Frontal cortex (tissue), 4 donors: ENCODE data around the gene ARID5B. TPM values are rescaled to one million over a fixed set of nuclear protein-coding genes. Genes with fewer than 3 reads are reported as not detected.
"Not testable (repeated sequence)": the region's sequence is repeated elsewhere in the genome, so short reads cannot be mapped to it uniquely, and the experiment has no call there.

Source experiments
- DNase-seq, 2 donors: peaks; one replicate each; pipeline ENCODE4 v3.0.0; 2012; ENCODE audit warnings: low spot score in 2 of 2
- FAIRE-seq: peaks from 2 replicates; lab custom pipeline; 2012; peaks lifted over from hg19 to GRCh38; lab: Jason Lieb, UNC
- total RNA-seq: library from RNA; depleted of rRNA; stranded (reverse); fragments of >200 nt; gene quantifications from one replicate; pipeline ENCODE4 v1.2.3, GENCODE V29; 2014
- donor health status: control.
- donor health status: control.
- donor health status: control.

ARID5B gene
- total RNA-seq, 1 donor from 2014 or later = 19.6 TPM

DNA sequence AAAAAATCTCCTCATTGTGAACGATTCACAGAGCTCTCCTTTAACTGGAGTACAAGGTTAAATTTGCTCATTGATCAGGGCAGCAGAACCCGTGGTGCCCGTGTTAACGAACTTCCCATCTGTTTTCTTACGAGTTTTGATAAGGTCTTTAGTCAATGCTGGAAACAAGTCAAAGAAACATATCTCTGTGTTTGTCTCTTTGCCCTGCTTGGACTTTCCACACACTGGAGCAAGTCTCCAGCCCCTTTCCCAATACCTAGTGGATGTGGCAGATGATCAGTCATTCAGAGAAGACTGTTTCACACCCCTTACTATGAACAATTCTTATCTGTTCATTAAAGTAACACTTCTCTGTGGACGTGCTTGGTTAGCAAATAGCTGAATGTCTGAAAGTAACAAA is 121.3 kb downstream of the ARID5B start:
- DNase-seq = no peak
- no peak for FAIRE-seq

DNA sequence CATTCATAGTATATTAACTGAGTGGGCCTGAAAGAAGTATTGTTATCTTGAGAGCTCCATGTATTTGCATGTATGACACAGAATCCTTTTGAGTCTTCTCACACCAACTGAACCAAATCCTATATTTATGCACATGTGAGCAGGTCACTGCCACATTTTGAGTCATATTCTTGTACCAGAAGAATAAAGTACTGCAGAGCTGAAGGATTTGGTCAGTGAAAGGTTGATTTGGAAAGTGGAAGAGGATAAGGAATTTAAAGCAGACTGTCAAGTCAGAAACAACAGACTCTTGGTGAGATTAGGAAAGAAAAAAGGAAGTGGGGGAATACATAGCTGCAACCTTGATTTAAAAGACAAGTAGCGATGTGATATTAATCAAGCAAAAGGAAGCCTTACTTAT is 121.8 kb downstream of the ARID5B start:
- DNase-seq (no peak), FAIRE-seq (no peak)

DNA sequence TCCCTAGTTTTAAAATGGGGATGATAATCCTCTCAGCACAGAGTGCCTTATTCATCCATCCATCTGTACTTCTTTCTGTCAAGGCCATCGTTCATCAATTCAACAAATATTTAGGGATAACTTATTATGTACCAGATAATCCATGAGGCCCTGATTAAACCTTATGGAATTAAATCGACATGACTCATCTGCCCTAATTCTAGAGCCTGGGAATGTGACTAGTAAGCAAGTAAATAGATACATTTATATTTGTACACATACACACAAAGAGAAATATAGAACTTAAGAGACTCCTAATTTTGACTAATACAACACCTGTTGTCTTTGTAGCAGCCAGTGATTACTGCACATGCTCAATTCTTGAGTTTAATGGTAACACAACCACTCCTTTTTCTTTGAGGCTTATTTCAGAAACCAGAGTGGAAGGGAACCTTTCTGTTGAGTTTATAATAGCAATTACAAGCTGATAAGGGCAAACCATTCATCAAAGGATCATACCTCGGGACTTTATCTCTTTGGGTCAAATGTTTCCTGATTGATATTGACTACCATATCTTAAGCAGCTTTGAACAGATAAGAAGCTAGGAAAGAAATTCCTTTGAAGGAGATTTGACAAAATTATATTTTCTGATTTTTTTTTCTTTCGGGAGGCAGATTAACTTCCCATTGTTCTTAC is 122.7 kb downstream of the ARID5B start:
- FAIRE-seq = no peak
- DNase-seq = no peak

DNA sequence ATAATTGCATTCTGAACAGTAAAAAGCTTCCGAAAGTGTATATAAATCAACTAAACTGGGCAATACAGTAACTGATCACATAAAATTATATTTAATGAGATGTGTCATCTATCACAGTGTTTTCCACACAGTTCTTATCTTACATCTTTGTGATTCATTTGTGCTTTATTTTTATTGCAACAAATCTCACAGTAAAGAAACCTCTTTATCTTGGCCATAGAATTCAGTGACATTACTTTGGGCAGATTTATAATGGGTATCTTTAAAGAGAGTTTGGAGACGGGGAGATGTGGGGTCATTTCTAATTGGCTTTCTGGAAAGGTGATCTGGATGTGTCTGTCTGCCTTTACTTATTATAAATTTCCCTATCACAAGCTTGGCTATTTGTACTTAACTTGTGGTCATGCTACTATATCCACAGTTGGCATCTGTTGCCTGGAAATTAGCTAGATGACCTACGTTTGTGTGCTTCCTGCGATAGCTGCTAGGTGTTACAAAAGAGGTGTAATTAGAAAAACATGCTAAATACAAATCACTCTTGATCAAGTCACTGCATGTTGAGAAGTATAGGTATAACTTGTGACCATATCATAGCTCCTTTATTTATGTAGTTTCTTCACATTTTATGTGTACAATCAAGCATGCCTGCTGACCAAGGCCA is 123.8 kb downstream of the ARID5B start:
- no peak for FAIRE-seq

DNA sequence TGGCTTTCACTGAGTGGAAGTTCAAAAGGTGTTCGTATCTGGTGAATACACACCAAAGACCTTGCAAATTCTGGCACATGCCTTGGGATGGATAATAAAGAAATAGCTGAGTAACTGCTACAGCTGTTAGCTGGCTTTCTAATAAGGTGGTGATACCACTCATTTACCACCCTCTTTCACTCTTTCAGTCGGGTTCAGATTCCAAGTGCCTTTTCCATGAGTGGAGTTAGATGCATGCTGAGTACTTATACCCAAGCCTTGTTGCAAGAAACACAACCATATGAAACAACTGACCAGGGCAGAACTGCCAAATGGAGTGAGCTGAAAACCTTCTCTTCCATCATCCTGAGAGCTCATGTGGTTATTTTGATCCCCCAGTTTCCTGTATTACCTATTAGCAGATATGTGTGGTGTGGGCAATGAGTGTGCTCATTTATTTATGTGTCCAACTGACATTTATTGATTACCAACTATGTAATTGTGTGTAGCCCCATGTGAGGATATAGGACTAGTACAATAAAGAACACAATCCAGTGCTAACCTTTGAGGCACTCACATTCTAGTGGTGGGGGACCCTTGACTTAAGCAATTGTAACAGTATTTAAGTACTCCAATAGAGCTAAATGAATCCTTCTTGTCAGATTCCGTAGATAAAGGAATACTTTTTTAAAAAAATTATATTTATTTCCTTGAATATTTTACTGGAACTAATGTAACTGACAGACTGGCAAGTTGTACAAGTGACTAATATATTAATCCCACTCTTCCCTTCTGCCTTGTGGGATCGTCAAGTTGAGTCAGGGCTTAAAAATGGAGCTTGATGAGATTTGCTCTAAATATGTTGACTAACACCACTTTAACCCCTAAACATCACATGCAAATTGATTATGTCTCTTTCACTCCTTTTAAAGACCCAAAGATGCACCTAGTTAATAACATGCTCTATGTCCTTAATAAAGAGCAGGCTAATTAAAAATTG is 124.7 kb downstream of the ARID5B start:
- no peak for FAIRE-seq
- DNase-seq = no peak

More for the DNA sequence above, 123.8 kb downstream of the ARID5B start:
- DNase-seq = no peak

DNA sequence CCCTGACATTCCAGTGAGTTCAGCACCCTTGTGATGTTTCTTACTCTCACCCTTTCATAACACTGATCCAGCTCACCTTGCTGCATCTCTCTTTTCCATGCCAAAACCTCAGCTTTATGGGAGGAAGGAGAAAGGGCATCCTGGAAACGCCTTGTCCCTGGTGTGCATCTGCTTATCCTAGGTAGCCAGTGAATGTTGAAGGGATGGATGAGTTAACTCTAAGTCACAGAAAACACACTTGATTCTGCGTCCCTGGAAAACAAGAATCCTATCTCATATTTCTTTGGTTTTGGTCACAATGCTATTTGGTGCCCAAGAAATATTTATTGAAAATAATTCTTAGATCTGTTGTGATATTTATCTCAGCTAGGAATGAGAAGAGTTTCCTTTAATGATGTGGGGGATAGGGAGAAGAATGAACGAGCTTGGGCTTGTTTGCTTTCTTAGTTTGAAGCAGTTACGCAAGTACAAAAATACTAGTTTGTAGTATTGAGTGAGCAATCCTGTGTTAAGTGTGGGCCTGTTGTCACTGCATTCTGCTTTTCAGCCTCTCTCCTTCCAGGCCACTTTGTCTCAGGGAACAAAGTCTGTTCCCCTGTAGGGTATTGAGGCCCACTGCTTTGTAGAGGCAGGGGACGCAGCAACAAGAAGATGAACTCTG is 126.5 kb downstream of the ARID5B start:
- FAIRE-seq = no peak

DNA sequence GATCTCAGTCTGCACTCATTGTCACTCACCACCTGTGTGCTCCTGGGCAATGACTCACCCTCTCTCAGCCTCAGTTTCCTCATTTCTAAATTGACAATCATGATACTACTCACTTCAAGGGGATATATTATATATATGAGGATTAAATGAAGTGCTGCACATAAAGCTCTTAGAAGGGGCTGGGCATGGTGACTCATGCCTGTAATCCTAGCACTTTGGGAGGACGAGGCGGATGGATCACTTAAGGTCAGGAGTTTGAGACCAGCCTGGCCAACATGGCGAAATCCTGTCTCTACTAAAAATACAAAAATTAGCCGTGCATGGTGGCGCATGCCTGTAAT is 127.0 kb downstream of the ARID5B start:
- not testable (repeated sequence) for DNase-seq, FAIRE-seq

More for the DNA sequence above, 126.5 kb downstream of the ARID5B start:
- no peak for DNase-seq

DNA sequence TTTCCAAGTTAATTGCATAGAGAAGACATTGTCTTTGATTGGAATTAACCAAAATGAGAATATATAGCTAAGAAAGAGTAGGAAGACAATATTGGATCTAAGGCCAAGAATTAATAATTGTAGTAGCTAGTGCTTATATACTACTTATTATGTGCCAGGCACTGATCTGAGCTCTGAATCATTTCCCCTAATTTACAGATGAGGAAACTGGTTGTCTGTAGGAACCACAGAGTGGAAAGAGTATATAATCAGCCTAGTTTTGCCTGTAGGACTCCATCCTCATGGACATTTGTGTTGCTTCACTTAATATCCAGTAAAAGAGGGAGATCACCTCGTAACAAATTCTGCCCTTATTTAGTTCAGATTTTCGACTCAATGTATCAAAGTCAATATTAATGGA is 127.9 kb downstream of the ARID5B start:
- DNase-seq (no peak), FAIRE-seq (no peak)

DNA sequence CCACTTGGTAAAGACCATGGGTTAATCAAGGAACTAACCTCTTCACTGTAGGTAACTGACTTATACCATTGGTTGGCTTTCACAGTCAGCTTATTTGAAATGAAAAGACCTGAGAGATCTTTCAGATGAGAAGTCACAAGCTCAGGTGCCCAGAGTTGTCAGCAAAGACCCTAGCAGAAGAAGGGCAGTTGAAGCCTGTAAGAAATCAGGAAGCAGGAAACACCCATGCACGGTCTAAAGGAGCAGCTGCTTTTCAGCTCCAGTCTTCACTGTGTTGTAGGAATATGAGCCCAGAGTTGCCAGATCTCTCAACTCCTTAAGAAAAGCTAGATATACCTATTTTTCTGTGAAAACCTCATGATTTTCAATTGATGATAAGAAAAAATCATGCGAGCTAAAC is 130.0 kb downstream of the ARID5B start:
- FAIRE-seq = no peak

DNA sequence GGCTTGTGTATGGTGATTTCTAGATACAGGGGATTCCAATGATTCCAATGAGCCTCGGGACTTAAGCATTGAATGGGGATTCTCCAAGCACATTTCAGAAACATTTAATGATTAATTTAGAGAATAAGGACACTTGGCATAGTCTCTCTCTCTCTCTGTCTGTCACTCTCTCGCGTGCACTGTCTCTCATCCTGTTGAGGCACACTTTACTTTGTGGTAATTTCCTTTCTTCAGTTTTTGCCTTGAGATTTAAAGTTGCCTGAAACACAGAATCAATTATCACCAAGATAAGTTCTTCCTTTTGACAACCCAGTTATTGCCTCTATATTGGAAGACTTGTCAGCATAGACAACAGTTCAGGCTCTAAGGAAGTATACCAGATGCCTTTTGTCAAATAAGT is 131.6 kb downstream of the ARID5B start:
- DNase-seq (no peak), FAIRE-seq (no peak)

More for the DNA sequence above, 130.0 kb downstream of the ARID5B start:
- DNase-seq = no peak

DNA sequence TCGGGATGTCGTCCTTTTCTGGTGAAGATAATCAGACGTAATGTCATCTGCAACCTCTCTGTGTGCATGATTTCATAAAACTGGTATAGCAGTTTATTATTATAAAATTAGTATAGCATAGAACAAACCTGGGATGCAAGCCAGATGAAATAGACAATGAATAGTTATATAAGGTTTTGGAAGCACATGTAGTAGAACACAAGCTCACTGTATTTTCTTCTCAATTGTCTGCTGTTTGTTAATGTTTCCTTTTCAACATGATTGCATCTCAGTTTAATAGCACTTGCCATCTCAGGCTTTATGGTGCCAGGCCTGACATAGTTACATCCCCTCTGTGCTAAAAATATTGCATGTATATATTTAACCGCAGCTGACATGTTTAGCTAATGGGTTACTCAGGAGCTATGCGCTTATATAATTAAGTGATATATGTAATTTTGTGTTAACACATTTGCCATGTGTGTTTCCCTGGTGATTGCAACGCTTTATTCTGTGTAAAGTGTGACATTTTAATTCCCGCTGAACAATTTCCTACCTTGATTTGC is 132.7 kb downstream of the ARID5B start:
- DNase-seq (no peak), FAIRE-seq (no peak)

DNA sequence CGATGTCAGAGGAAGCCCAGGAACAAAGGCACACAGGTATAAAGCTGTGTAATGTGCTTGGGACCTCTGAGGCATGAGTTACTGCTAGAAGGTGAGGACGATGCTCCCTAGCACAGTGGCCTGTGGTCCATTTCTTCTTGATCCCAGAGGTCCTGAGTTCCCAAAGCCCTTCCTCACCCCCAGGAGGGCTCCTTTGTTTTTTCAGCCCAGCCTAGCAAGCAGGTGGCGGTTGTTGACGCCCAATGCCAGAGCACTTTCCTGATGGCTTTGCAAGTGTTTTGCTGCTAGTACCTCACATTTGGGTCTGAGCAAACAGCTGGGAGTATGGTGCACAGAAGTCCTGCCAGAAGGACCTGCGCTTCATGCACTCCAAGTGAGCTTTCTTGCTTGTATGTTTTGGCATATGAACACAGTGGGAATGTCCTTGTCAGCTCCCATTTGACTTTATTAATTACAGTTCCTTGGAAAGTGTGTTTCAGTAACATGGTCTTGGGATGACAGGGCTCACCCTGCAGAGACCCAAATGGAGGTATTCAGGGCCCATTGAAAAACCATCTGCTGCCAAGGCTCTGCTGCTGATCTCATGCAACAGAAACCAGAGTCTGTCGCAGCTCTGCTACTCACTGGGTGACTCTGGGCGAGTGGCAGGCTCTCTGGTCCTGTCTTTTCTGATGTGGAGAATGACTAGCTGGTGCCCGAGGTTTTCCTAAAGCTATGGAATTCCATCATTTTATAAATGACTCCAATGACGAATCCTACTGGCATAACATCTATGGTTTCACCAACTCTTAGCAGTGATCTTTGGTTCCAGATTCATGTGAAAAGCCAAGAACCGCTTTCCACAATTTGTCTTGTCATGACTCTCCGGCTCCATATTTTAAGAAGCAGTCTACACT is 134.9 kb downstream of the ARID5B start:
- no peak for DNase-seq

DNA sequence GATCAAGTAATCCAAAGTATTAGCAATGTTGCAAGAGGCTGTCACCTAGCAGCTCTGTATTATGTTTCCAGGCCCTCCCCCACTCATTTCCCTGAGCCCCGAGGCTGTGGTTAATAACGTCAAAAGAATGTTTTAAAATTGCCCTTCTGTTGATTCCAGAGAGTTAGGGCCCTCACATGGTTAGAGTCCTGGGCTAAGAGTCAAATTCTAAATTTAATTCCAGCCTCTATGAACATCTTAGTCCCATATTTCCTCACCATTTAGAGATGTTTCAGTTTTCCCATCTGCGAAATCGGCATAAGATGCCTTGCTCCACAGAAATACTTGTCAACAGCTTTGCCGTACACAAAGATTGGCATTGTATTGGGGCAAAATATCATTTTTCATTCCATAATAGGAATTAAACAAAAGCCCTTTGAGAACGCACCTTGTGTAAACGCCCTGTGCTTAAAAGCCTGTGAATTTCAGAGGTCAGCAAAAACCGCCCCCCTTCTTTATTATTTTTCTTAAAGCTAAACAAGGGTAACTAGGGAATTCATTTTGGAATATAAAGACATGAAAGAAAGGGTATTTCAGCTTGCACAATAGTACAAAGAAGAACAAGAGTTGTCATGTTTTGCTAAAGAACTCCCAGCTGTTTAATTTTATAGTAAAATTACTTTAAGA is 135.8 kb downstream of the ARID5B start:
- DNase-seq = no peak

More for the DNA sequence above, 134.9 kb downstream of the ARID5B start:
- FAIRE-seq = no peak

DNA sequence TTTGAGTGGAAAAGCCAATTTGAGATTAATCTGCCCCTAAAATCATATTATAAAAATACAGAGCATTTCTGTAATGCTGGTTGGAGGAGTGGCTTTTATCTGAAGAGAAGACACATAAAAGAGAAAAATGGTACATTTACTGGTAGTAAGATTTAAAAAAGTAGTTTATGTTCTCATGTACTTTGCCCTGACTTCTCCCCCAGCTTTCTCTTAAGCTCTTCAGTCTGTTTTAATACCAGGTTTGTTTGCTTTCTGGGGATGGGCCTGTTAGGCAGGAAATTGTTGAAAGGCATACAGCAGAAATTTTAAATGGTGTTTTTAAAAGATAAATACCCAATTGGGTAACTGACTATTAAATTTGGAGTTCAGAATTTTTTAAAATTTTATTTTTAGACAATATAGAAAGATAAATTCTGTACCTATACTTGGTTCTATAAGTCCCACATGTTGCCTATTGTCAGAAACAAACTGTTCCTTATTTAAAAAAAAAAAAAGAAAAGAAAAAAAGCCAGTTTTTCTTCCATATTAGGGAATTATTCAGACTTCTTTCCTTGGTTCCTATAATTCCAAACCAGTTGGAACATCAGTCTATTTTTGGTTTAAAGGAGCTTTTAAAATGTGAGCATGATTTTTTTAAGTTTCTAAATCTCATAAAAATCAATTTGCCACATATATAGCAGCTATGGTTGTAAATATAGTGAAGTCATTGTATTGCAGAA is 136.6 kb downstream of the ARID5B start:
- FAIRE-seq = no peak
- no peak for DNase-seq

More for the DNA sequence above, 135.8 kb downstream of the ARID5B start:
- FAIRE-seq = no peak

DNA sequence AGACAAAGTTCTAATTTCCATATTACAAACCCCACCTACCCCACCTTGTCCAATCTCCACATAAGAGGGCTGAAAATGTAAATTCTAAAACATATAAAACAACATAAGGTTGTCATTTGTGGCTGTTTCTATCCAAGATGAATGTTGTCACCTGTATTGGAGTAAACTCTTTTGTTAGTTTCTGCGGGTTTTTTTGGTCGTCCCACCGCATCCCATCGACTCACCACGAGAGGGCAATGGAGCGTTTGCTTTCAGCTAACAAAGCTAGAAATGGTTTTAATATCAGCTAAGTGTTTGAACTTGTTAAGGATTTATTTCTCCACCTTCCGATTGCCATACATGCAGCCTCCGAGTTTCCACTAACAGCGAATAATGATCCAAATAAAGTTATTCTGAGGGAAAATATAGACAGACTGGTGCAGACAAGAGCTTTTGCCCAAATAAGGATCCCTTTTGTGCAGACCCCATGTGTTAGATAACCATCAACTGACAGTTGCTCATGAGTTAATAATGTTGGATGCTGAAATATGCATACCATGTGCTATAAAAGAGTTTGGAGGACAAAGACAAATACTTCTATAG is 137.2 kb downstream of the ARID5B start:
- DNase-seq (peak; percentile 17 to 56), FAIRE-seq (no peak)

DNA sequence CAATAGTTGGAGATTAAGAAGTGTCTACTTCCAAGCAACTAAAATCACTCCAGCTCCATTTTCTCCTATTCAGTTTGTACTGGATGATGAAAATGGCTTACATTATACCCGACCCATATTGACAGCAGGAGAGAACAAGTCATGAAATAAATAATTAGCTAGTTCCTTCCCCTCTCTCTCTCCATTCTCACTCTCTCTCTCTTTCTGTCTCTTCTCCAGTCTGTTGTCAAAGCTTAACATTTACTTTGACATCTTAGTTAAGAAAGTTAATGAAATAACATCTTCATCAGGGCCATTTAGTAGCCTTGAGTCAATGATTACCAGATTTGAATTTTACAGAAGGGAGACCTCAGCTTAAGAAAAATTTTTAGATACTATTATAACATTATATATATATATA is 138.5 kb downstream of the ARID5B start:
- FAIRE-seq (no peak), DNase-seq (no peak)

DNA sequence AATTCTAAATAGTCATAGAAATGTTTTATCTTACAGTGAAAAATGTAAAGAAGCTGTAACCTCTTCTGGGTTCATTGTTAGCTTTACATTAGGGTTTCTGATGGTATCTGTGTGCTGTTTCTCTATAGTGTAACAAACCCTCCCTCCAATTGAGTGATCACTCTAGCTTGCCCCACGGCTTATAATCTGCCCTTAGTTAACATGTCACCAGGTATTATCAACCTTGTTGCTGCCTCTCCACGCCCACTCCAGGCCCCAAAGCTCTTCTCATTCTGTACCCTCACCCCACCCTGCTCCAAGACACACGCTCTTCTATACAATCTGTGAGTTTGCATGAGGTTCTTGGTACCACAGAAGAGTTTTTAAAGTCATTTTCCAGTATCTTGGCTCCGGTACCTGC is 139.4 kb downstream of the ARID5B start:
- DNase-seq (no peak), FAIRE-seq (no peak)
